ENCODE results near the gene LCA5L.

The LCA5L gene

DNA sequence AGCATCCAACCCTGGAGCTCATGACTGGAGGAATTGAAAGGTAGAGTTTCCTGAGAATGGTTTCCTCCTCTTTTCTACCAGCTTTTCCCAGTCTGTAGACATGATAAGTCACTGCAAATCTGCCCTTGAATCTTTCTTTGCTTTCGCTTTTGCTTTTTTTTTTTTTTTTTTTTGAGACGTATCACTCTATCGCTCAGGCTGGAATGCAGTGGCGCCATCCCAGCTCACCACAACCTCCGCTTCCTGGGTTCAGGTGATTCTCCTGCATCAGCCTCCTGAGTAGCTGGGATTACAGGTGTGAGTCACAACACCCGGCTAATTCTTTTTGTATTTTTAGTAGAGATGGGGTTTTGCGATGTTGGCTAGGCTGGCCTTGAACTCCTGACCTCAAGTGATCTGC is 1.7 kb upstream of the LCA5L start:
- no peak for TF ChIP-seq CTCF (IDR thresholded peaks at IDR 0.05)

DNA sequence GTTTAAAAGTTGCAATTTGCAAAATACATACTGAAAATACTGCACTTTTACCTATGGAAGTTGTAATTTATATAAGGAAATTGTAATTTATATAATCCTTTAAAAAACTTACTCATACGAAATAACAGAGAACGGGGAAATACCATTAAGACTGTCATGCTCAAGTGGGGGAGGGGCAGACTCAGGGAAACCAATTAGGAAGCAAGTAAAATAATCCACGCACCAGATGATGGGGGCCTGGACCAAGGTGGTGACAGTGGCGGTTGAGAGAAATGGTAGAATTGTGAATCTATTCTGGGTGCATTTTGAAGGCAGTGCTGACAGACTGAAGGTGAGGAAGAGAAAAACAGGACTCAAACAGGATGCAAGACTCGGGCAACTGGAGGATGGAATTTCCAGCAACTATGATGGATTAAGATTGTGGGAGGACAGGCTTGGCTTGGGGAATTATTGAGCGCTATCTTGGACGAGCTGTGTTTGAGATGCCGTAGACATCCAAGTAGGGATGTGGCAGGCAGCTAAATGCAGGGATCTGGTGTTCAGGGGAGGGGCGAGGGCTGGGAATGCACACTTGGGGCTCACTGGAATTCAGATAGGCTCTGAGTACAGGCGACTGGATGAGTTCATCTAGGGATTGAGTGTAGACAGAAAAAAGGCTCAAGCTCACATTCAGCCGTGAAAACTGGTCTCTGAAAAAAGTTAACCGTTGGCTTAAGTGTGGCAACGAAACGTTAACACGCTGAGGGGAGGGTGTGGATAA is 977 bp downstream of the LCA5L start:
- no peak for TF ChIP-seq CTCF (IDR thresholded peaks at IDR 0.05)

GRCh38 chr21:39441502-39442475 is 3.8 kb downstream of the LCA5L start:
- peak; percentile 81 for TF ChIP-seq CTCF (IDR thresholded peaks at IDR 0.05)

- TF ChIP-seq CTCF (IDR thresholded peaks at IDR 0.05), result no peak
These were observed 6.3 kb downstream of the LCA5L start for GRCh38 chr21:39439232-39439631.

GRCh38 chr21:39434950-39435349 is 10.6 kb downstream of the LCA5L start:
- no peak for TF ChIP-seq CTCF (IDR thresholded peaks at IDR 0.05)

DNA sequence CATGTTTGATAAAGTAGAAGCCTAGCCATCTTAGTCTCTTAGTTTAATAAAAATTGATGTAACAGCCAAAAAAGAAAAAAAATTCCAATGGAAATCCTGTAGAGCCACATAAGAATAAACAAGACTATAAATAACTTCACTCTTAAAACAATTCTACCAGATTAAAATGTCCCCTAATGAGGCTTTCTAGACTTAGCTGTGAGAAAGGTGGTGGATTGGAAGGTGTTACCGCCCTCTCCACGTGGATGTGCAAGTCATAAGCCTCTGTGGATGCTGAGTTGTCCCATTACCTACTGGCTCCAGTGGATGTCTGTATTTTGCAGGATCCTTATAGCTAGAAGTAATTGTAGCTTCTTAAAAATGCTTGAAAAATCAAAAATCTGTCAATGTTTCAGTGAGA is 14.6 kb downstream of the LCA5L start:
- TF ChIP-seq CTCF (IDR thresholded peaks at IDR 0.05), result no peak

GRCh38 chr21:39430457-39430856 is 15.1 kb downstream of the LCA5L start:
- TF ChIP-seq CTCF (IDR thresholded peaks at IDR 0.05), result no peak

Measured in LNCAP (cell line).